ENCODE data around the gene ATM. TPM values are rescaled to one million over a fixed set of nuclear protein-coding genes. Genes with fewer than 3 reads are reported as not detected.

Gene ATM
- total and polyA plus RNA-seq, 2 donors (not counting 1 experiment from before 2014, with no cell fraction given), result 111 to 446 TPM

DNA sequence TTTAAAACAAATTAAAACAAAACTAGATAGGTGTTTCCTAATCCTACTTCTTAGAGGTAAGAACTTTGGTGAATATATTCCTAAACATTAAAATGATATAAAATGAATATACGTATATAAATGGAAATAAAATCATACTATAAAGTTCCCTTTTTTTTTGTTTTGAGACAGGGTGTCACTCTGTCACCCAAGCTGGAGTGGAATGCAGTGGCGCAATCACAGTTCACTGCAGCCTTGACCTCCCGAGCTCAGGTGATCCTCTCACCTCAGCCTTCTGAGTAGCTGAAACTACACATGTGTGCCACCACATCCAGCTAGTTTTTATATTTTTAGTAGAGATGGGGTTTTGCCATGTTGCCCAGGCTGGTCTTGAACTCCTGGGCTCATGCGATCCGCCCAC is 45.3 kb upstream of the ATM start:
- no peak overlapping the region for H3K4me2 ChIP-seq (replicated peaks; ENCODE audit: low read depth, low read length, poor library complexity, severe bottlenecking)
- no peak for DNase-seq

DNA sequence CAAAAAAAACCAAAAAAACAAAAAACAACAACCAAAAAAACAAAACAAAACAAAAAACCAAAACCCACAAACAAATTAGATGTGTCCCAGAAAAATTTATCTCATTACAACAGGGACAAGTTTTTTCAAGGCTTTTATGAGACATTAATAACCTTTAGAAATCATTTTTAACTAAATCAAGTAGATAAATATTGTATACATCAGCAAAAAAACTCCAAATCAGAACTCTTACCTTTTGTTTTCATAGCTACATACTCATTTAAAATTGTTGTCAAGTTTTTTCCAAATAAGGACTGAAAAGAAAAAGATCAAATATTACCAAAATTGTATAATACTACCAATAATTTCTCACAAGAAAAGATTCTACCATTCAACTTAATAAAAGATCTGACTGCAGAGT is 29.1 kb upstream of the ATM start:
- CTCF ChIA-PET, result no interaction called here

More for the DNA sequence above, 45.3 kb upstream of the ATM start:
- Histone ChIP-seq H3K9me3 (ENCODE audit: control extremely low read depth in 1 of 3, control insufficient read depth in 2 of 3, insufficient read depth in 1 of 3, low read length in 2 of 3) (peaks cover 0 to 4% (median 0%) of the 10 kb centered on the region in 3 donors), H3K4me1 (ENCODE audit: control insufficient read depth in 2 of 2, insufficient read depth in 2 of 2, low read length in 2 of 2) (peaks cover 10 to 13% of the 10 kb centered on the region in 2 donors), H3K4me3 (ENCODE audit: control extremely low read depth in 1 of 5, extremely low read depth in 1 of 5, insufficient read depth in 1 of 5, low read depth in 2 of 5, low read length in 4 of 5) (no peak overlapping the region), H3K9ac (ENCODE audit: low read length) (no peak overlapping the region), H3K27me3 (replicated peaks in 1 of 4; ENCODE audit: control extremely low read depth in 1 of 4, control insufficient read depth in 3 of 4, insufficient read depth in 4 of 4, low read length in 3 of 4) (no peaks in the 10 kb centered on the region), H2AFZ (ENCODE audit: insufficient read depth, low read depth, low read length, poor library complexity, severe bottlenecking) (no peak overlapping the region), H3K27ac (ENCODE audit: low read length in 2 of 2) (no peak overlapping the region), H3K36me3 (replicated peaks in 1 of 2; ENCODE audit: control extremely low read depth in 1 of 2, control insufficient read depth in 1 of 2, extremely low read depth in 1 of 2, insufficient read depth in 2 of 2, low read length in 1 of 2) (peaks cover 17 to 55% of the 10 kb centered on the region in 2 experiments), H3K79me2 (ENCODE audit: control insufficient read depth, insufficient read depth, low read length) (no peaks in the 10 kb centered on the region), H4K20me1 (ENCODE audit: control insufficient read depth, insufficient read depth, low read length, poor library complexity, severe bottlenecking) (no peaks in the 10 kb centered on the region)
- TF ChIP-seq, protein P1, sequence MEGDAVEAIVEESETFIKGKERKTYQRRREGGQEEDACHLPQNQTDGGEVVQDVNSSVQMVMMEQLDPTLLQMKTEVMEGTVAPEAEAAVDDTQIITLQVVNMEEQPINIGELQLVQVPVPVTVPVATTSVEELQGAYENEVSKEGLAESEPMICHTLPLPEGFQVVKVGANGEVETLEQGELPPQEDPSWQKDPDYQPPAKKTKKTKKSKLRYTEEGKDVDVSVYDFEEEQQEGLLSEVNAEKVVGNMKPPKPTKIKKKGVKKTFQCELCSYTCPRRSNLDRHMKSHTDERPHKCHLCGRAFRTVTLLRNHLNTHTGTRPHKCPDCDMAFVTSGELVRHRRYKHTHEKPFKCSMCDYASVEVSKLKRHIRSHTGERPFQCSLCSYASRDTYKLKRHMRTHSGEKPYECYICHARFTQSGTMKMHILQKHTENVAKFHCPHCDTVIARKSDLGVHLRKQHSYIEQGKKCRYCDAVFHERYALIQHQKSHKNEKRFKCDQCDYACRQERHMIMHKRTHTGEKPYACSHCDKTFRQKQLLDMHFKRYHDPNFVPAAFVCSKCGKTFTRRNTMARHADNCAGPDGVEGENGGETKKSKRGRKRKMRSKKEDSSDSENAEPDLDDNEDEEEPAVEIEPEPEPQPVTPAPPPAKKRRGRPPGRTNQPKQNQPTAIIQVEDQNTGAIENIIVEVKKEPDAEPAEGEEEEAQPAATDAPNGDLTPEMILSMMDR (IDR thresholded peaks at IDR 0.05), result no peak
- TF ChIP-seq EZH2 (IDR thresholded peaks at IDR 0.05; ENCODE audit: borderline replicate concordance, insufficient read depth, low read depth, low read length, poor library complexity, severe bottlenecking), result no peak
- Mint-ChIP-seq H3K27ac (no peak overlapping the region), H3K4me3 (no peak overlapping the region), H3K4me1 (peaks cover 24% of the 10 kb centered on the region), H3K9me3 (ENCODE audit: insufficient read depth) (no peaks in the 10 kb centered on the region), H3K27me3 (no peaks in the 10 kb centered on the region)
- no CpG with 5 or more reads among the region's 5 CpGs for WGBS (ENCODE audit: insufficient coverage)
- ChIA-PET POLR2A (no interaction called here), CTCF (no interaction called here)
- ATAC-seq (ENCODE audit: low read depth), result no peak
- intact Hi-C loops (cut with micrococcal nuclease), result no loop called here

More for the DNA sequence above, 29.1 kb upstream of the ATM start:
- H3K36me3 ChIP-seq (replicated peaks in 1 of 2; ENCODE audit: control extremely low read depth in 1 of 2, control insufficient read depth in 1 of 2, extremely low read depth in 1 of 2, insufficient read depth in 2 of 2, low read length in 1 of 2), result peaks cover 13 to 64% of the 10 kb centered on the region in 2 experiments
- H3K4me3 ChIP-seq (ENCODE audit: control extremely low read depth in 1 of 5, extremely low read depth in 1 of 5, insufficient read depth in 1 of 5, low read depth in 2 of 5, low read length in 4 of 5), result no peak overlapping the region
- no peak for TF ChIP-seq EZH2 (IDR thresholded peaks at IDR 0.05; ENCODE audit: borderline replicate concordance, insufficient read depth, low read depth, low read length, poor library complexity, severe bottlenecking)
- TF ChIP-seq, protein P1 (IDR thresholded peaks at IDR 0.05), result no peak
- intact Hi-C loops (cut with micrococcal nuclease), result no loop called here
- Mint-ChIP-seq H3K4me1 (peaks cover 17% of the 10 kb centered on the region), H3K27me3 (no peaks in the 10 kb centered on the region), H3K4me3 (no peak overlapping the region), H3K9me3 (ENCODE audit: insufficient read depth) (no peaks in the 10 kb centered on the region), H3K27ac (no peak overlapping the region)
- H3K4me1 ChIP-seq (ENCODE audit: control insufficient read depth in 2 of 2, insufficient read depth in 2 of 2, low read length in 2 of 2), result no peaks in the 10 kb centered on the region
- H3K79me2 ChIP-seq (ENCODE audit: control insufficient read depth, insufficient read depth, low read length), result peaks cover 29% of the 10 kb centered on the region
- ATAC-seq (ENCODE audit: low read depth) (no peak), DNase-seq (no peak)
- H3K27ac ChIP-seq (ENCODE audit: low read length in 2 of 2), result no peak overlapping the region
- H3K4me2 ChIP-seq (replicated peaks; ENCODE audit: low read depth, low read length, poor library complexity, severe bottlenecking), result no peak overlapping the region
- no peaks in the 10 kb centered on the region for H3K9me3 ChIP-seq (ENCODE audit: control extremely low read depth in 1 of 3, control insufficient read depth in 2 of 3, insufficient read depth in 1 of 3, low read length in 2 of 3)
- H4K20me1 ChIP-seq (ENCODE audit: control insufficient read depth, insufficient read depth, low read length, poor library complexity, severe bottlenecking), result peaks cover under 1% of the 10 kb centered on the region
- POLR2A ChIA-PET, result no interaction called here
- H3K27me3 ChIP-seq (replicated peaks in 1 of 4; ENCODE audit: control extremely low read depth in 1 of 4, control insufficient read depth in 3 of 4, insufficient read depth in 4 of 4, low read length in 3 of 4), result no peaks in the 10 kb centered on the region
- no peak overlapping the region for H3K9ac ChIP-seq (ENCODE audit: low read length)
- no peak overlapping the region for H2AFZ ChIP-seq (ENCODE audit: insufficient read depth, low read depth, low read length, poor library complexity, severe bottlenecking)
